Endothelial cell (in vitro differentiated cells): ENCODE results near the gene FAM136A. TPM values are rescaled to one million over a fixed set of nuclear protein-coding genes. Genes with fewer than 3 reads are reported as not detected.

ENCODE experiments used
- DNase-seq: peaks from one replicate; pipeline ENCODE4 v3.0.0; 2021; ENCODE audit warnings: low spot score
- H3K27ac Mint-ChIP-seq: one replicate; pipeline ENCODE4 v1.8.0; 2021; ENCODE audit warnings: mixed read lengths, inconsistent platforms; ENCODE audit not compliant: unreplicated experiment
- H3K27me3 Mint-ChIP-seq: one replicate; pipeline ENCODE4 v1.8.0; 2021; ENCODE audit warnings: mild to moderate bottlenecking, moderate library complexity, mixed read lengths, inconsistent platforms; ENCODE audit not compliant: unreplicated experiment
- H3K36me3 Mint-ChIP-seq: one replicate; pipeline ENCODE4 v1.8.0; 2021; ENCODE audit warnings: mild to moderate bottlenecking, low read depth, mixed read lengths, inconsistent platforms; ENCODE audit not compliant: unreplicated experiment
- H3K4me1 Mint-ChIP-seq: one replicate; pipeline ENCODE4 v1.8.0; 2021; ENCODE audit warnings: mild to moderate bottlenecking, mixed read lengths, inconsistent platforms; ENCODE audit not compliant: unreplicated experiment
- H3K4me3 Mint-ChIP-seq: one replicate; pipeline ENCODE4 v1.8.0; 2021; ENCODE audit warnings: mild to moderate bottlenecking, mixed read lengths, inconsistent platforms; ENCODE audit not compliant: unreplicated experiment
- H3K9me3 Mint-ChIP-seq: one replicate; pipeline ENCODE4 v1.8.0; 2021; ENCODE audit warnings: mixed read lengths, inconsistent platforms; ENCODE audit not compliant: unreplicated experiment
- microRNA-seq: library from miRNA; unstranded; fragments of <30 nt; microRNA quantifications from one replicate; pipeline ENCODE4, GENCODE V29; 2020; ENCODE audit not compliant: unreplicated experiment
- total RNA-seq: library from RNA; stranded (reverse); fragmentation: NEBNext Ultra II Directional; extraction: Animal tissue kit (Norgen Biotek cat#: 25700); gene quantifications from one replicate; pipeline ENCODE4 v1.2.1, GENCODE V29; 2021; ENCODE audit not compliant: unreplicated experiment
- TF ChIP-seq, protein P1 (sequence below): fragments of 200-600 bp; sonication (generic); IDR thresholded peaks from one replicate; pipeline ENCODE4 v1.5.0; 2021; ENCODE audit warnings: antibody characterized with exemption; ENCODE audit not compliant: unreplicated experiment

FAM136A gene
- total RNA-seq, 1 donor from 2014 or later, result 37.9 TPM

DNA sequence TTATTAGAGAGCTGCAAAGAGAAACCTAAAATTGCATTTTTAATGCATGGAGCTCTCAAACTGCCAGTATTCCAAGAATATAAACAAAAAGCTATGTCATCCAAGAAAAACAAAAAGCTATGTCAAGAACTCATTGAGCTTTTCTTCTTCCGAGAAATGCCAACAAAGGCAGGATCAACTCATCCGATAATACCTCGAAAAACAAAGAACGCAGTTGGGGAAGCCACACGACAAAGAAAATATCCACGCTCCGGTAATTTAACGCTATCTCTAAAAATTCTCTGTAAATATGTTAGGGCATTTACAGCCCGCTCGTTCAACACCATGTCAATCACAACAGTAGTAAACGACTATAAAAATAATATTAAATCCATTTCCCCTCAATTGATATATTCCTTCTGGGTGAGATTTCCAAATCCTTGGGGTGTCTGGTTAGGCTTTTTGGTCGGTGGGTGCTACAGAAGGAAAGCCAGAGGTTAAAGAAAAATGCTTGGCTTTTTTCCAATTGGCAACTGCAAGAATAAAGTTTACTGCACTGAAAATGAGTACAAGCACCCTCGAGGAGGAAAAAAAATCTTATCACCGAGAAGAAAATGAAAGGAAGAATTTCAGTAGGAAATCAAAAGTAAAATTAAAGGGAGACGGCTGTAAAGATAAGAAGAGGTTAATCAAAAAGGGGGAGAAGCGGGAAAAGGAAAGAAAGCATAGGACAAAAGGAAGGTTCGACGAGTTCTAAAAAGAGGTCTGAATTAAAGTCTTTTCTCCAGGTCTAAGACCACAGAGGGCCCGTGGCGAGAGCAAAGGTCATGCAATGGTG, 54.3 kb downstream of the FAM136A start:
- no peak for DNase-seq

More for the DNA sequence above, 54.3 kb downstream of the FAM136A start:
- peak overlapping the region; percentile 98 for H3K4me3 Mint-ChIP-seq
- no peaks in the 10 kb centered on the region for H3K9me3 Mint-ChIP-seq
- H3K36me3 Mint-ChIP-seq, result peaks cover 13% of the 10 kb centered on the region
- peaks cover 32% of the 10 kb centered on the region for H3K4me1 Mint-ChIP-seq
- TF ChIP-seq, protein P1, sequence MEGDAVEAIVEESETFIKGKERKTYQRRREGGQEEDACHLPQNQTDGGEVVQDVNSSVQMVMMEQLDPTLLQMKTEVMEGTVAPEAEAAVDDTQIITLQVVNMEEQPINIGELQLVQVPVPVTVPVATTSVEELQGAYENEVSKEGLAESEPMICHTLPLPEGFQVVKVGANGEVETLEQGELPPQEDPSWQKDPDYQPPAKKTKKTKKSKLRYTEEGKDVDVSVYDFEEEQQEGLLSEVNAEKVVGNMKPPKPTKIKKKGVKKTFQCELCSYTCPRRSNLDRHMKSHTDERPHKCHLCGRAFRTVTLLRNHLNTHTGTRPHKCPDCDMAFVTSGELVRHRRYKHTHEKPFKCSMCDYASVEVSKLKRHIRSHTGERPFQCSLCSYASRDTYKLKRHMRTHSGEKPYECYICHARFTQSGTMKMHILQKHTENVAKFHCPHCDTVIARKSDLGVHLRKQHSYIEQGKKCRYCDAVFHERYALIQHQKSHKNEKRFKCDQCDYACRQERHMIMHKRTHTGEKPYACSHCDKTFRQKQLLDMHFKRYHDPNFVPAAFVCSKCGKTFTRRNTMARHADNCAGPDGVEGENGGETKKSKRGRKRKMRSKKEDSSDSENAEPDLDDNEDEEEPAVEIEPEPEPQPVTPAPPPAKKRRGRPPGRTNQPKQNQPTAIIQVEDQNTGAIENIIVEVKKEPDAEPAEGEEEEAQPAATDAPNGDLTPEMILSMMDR, result no peak
- peaks cover 11% of the 10 kb centered on the region for H3K27me3 Mint-ChIP-seq
- peak overlapping the region; percentile 98 for H3K27ac Mint-ChIP-seq

Small RNA genes within 50 kb of the gene (microRNA-seq; reads per million reads assigned to microRNA genes)
- gene MIR1285-2, result not detected

Other genes starting within 250 kb of the FAM136A start
- gene PCBP1, start 214.6 kb downstream of the FAM136A start, total RNA-seq, result 302 TPM
- gene C2orf42, start 111.0 kb downstream of the FAM136A start, total RNA-seq, result 15.0 TPM
- 200 TPM for gene TIA1, start 53.4 kb downstream of the FAM136A start, total RNA-seq
- gene PCYOX1, start 43.9 kb downstream of the FAM136A start, total RNA-seq, result 52.2 TPM
- gene SNRPG, start 8.3 kb downstream of the FAM136A start, total RNA-seq, result 176 TPM